ENCODE data around the gene FBXW10B. TPM values are rescaled to one million over a fixed set of nuclear protein-coding genes. Genes with fewer than 3 reads are reported as not detected.

Gene FBXW10B
- total and polyA plus RNA-seq, 11 donors: 0.53 to 1.8 (median 0.82) TPM; not detected in 1

Other genes with a start within 250 kb of the FBXW10B start
- 1 to 10 TPM in 3 of 9 donors, under 1 TPM in 4, not detected in 2; 0.56 to 4.7 (median 0.96) TPM for gene CDRT4, start 152.1 kb downstream of the FBXW10B start, total RNA-seq
- gene CDRT4, start 152.1 kb downstream of the FBXW10B start, polyA plus RNA-seq: 1 to 10 TPM in 1 of 2 donors, under 1 TPM in 1; 0.12 to 1.9 TPM
- gene TVP23C, start 56.2 kb downstream of the FBXW10B start, total RNA-seq: 1 to 10 TPM; 1.9 to 8.7 (median 5.8) TPM
- 1 to 10 TPM; 4.5 to 5.2 TPM for gene TVP23C, start 56.2 kb downstream of the FBXW10B start, polyA plus RNA-seq
- gene TRIM16, start 64.6 kb upstream of the FBXW10B start, total RNA-seq: 10 to 100 TPM; 12.5 to 33.9 (median 25.2) TPM
- gene TRIM16, start 64.6 kb upstream of the FBXW10B start, polyA plus RNA-seq: 10 to 100 TPM in 1 of 2 donors, 1 to 10 TPM in 1; 8.4 to 22.3 TPM
- 10 to 100 TPM in 8 of 9 donors, 1 to 10 TPM in 1; 8.2 to 14.0 (median 11.4) TPM for gene ZNF286A, start 80.0 kb upstream of the FBXW10B start, total RNA-seq
- 10 to 100 TPM in 1 of 2 donors, 1 to 10 TPM in 1; 8.4 to 11.9 TPM for gene ZNF286A, start 80.0 kb upstream of the FBXW10B start, polyA plus RNA-seq
- not detected for gene TBC1D26, start 112.6 kb upstream of the FBXW10B start, total RNA-seq
- gene TBC1D26, start 112.6 kb upstream of the FBXW10B start, polyA plus RNA-seq: not detected

All from heart left ventricle (tissue), 11 donors.